SH-SY5Y (cell line): ENCODE measurements around the gene ZMYM1.

Source experiments
- GATA2 ChIP-seq: IDR thresholded peaks from 2 replicates; pipeline ENCODE4 v1.6.1; 2011; ENCODE audit warnings: mild to moderate bottlenecking, low read depth, low read length
- GATA3 ChIP-seq: IDR thresholded peaks from 2 replicates; pipeline ENCODE4 v1.6.1; 2011; ENCODE audit warnings: low read depth, mild to moderate bottlenecking, low read length, moderate library complexity

GRCh38 chr1:35044431-35044830, 34.8 kb upstream of the ZMYM1 start:
- no peak for TF ChIP-seq GATA2
- TF ChIP-seq GATA3 = no peak
